ENCODE data around the gene FOLR1.

DNA sequence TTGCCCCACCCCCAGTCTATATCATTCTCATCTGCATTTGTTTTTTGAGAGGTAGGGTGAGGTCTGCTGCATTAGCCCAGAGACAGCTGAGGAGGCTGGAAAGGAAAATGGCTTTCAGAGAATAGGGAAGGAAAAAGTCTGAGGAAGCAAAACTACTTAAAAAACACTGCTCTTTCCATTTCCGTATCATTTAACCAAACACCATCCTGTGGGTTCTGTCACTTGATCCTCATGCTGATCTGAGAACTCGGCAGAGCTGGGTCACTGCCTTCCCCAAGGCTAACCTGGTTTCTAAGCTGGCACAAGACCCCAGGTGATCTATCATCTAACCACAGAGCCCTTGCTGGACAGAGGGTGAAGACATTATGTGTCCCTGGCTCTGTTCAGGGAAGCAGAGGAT is 25.9 kb downstream of the FOLR1 start:
- TF ChIP-seq CTCF (IDR thresholded peaks at IDR 0.05 in 2 of 3, conservative IDR thresholded peaks at IDR 0.05 in 1 of 3; ENCODE audit: borderline replicate concordance in 1 of 3, insufficient read depth in 1 of 3, low read depth in 2 of 3, low read length in 2 of 3) (no peak), EZH2 (IDR thresholded peaks at IDR 0.05) (no peak), POLR2AphosphoS5 (IDR thresholded peaks at IDR 0.05; ENCODE audit: low read depth, low read length) (no peak)

All from HCT116 (cell line).